Vagina (tissue), 2 donors: ENCODE results near the gene DNAH3.

Source experiments
- POLR2AphosphoS5 ChIP-seq, 2 donors: sonication (generic); formaldehyde crosslinking; IDR thresholded peaks; one replicate each; pipeline ENCODE4 v1.9.0; 2017; ENCODE audit warnings: antibody characterized with exemption in 2 of 2, mild to moderate bottlenecking in 2 of 2, low read depth in 1 of 2; ENCODE audit not compliant: insufficient read depth in 1 of 2
- TF ChIP-seq, protein P1 (sequence below), 3 experiments: fragments of 450-650 bp in 2 of 3; fragments of 200-600 bp in 1 of 3; sonication (generic) in 1 of 3; IDR thresholded peaks; one replicate each; pipeline ENCODE4 v1.5.1; 2017 to 2019; ENCODE audit warnings: antibody characterized with exemption in 3 of 3, mild to moderate bottlenecking in 2 of 3, moderate library complexity in 2 of 3

DNA sequence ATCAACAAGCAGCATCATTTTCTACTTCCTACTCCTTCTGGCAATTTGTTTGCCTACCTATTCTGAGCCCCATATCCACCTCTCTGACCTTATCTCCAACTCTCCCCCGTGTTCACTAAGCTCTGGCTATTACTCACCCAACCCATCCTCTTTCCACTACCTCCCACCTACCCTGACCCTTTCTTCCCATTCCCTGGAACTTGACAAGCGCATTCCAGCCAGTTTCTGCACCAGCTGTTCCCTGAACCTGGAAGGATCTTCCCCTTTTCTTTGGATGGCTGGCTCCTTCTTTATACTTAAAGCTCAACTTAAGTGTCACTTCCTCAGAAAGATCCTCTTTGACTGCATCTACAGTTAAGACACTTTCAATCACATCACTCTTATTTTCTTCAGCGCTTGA lies 252.7 kb downstream of the DNAH3 start:
- TF ChIP-seq POLR2AphosphoS5 (IDR thresholded peaks at IDR 0.05; ENCODE audit: insufficient read depth in 1 of 2, low read depth in 1 of 2): no peak
- TF ChIP-seq, protein P1, sequence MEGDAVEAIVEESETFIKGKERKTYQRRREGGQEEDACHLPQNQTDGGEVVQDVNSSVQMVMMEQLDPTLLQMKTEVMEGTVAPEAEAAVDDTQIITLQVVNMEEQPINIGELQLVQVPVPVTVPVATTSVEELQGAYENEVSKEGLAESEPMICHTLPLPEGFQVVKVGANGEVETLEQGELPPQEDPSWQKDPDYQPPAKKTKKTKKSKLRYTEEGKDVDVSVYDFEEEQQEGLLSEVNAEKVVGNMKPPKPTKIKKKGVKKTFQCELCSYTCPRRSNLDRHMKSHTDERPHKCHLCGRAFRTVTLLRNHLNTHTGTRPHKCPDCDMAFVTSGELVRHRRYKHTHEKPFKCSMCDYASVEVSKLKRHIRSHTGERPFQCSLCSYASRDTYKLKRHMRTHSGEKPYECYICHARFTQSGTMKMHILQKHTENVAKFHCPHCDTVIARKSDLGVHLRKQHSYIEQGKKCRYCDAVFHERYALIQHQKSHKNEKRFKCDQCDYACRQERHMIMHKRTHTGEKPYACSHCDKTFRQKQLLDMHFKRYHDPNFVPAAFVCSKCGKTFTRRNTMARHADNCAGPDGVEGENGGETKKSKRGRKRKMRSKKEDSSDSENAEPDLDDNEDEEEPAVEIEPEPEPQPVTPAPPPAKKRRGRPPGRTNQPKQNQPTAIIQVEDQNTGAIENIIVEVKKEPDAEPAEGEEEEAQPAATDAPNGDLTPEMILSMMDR (IDR thresholded peaks at IDR 0.05): no peak
